Brain microvascular endothelial cell (primary cell): Measurements from ENCODE around the gene ATF5.
A peak's percentile ranks its signal among the peaks of the same experiment; 100 is the strongest.
"Not testable (repeated sequence)": the region's sequence is repeated elsewhere in the genome, so short reads cannot be mapped to it uniquely, and the experiment has no call there.

Experiments used
- DNase-seq: peaks from one replicate; pipeline ENCODE4 v3.0.0-alpha.2; 2020
- H3K27ac ChIP-seq: fragments of 250-450 bp; sonication (Bioruptor Pico); 2 replicates; pipeline ENCODE4 v1.5.1; 2020; ENCODE audit warnings: mild to moderate bottlenecking, moderate library complexity
- H3K27me3 ChIP-seq: fragments of 250-450 bp; sonication (Bioruptor Pico); replicated peaks from 2 replicates; pipeline ENCODE4 v1.5.1; 2020; ENCODE audit warnings: mild to moderate bottlenecking
- H3K36me3 ChIP-seq: fragments of 250-450 bp; sonication (Bioruptor Pico); replicated peaks from 2 replicates; pipeline ENCODE4 v1.5.1; 2020; ENCODE audit warnings: mild to moderate bottlenecking
- H3K4me3 ChIP-seq: 2 replicates; pipeline ENCODE4 v1.5.1; 2011; ENCODE audit warnings: low read depth, mild to moderate bottlenecking, control low read depth, low read length, moderate library complexity
- in situ Hi-C: cut with HindIII; loops from 2 replicates; pipeline ENCODE4 v1.10.0; 2017; ENCODE audit warnings: low sequenced_read_pairs, low pct_ligation_motif_present
- TF ChIP-seq, protein P1 (sequence below): IDR thresholded peaks from 2 replicates; pipeline ENCODE4 v1.5.1; 2011; ENCODE audit warnings: low read depth, mild to moderate bottlenecking, moderate library complexity, low read length, control low read depth, inconsistent platforms; ENCODE audit errors: missing control alignments

ATF5 gene

DNA sequence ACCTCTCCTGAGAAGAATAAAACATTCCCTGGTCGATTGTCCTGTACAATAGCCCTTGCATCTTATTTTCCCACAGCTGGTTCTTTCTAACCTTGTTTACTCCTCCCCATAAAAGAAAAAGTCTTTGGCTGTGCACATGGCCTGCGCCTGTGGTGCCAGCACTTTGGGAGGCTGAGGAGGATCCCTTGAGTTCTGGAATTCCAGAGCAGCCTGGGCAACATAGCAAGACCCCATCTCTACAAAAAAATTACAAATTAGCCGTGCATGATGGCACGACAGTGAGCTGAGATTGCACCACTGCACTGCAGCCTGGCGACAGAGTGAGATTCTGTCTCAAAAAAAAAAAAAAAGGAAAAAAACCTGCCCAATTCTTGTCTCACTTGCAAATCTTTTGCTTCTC lies 7.5 kb downstream of the ATF5 start:
- DNase-seq, result no peak
- H3K4me3 ChIP-seq, result no peak overlapping the region
- peaks cover 12% of the 10 kb centered on the region for H3K36me3 ChIP-seq
- TF ChIP-seq, protein P1, sequence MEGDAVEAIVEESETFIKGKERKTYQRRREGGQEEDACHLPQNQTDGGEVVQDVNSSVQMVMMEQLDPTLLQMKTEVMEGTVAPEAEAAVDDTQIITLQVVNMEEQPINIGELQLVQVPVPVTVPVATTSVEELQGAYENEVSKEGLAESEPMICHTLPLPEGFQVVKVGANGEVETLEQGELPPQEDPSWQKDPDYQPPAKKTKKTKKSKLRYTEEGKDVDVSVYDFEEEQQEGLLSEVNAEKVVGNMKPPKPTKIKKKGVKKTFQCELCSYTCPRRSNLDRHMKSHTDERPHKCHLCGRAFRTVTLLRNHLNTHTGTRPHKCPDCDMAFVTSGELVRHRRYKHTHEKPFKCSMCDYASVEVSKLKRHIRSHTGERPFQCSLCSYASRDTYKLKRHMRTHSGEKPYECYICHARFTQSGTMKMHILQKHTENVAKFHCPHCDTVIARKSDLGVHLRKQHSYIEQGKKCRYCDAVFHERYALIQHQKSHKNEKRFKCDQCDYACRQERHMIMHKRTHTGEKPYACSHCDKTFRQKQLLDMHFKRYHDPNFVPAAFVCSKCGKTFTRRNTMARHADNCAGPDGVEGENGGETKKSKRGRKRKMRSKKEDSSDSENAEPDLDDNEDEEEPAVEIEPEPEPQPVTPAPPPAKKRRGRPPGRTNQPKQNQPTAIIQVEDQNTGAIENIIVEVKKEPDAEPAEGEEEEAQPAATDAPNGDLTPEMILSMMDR, result no peak
- no peak overlapping the region for H3K27ac ChIP-seq
- H3K27me3 ChIP-seq, result no peaks in the 10 kb centered on the region
- in situ Hi-C loops, result no loop called here

- peaks cover 3% of the 10 kb centered on the region for H3K36me3 ChIP-seq
- TF ChIP-seq, protein P1, result peak; percentile 99
- peak; percentile 59 for DNase-seq
- H3K4me3 ChIP-seq, result peak overlapping the region; percentile 27
- in situ Hi-C loops, result no loop called here
- H3K27me3 ChIP-seq, result no peaks in the 10 kb centered on the region
- H3K27ac ChIP-seq, result no peak overlapping the region
Observed at GRCh38 chr19:49937750-49938381, 8.9 kb downstream of the ATF5 start.

- Histone ChIP-seq H3K27ac (no peak overlapping the region), H3K36me3 (no peaks in the 10 kb centered on the region), H3K27me3 (no peaks in the 10 kb centered on the region), H3K4me3 (no peak overlapping the region)
- no peak for DNase-seq
- TF ChIP-seq, protein P1, result no peak
- in situ Hi-C loops, result no loop called here
Observed at GRCh38 chr19:49938662-49939061, 9.7 kb downstream of the ATF5 start.

GRCh38 chr19:49939721-49940481 lies 10.9 kb downstream of the ATF5 start:
- Histone ChIP-seq H3K27me3 (no peaks in the 10 kb centered on the region), H3K4me3 (no peak overlapping the region), H3K27ac (no peak overlapping the region), H3K36me3 (no peaks in the 10 kb centered on the region)
- TF ChIP-seq, protein P1, result no peak
- DNase-seq, result no peak
- in situ Hi-C loops, result no loop called here

- Histone ChIP-seq H3K4me3 (no peak overlapping the region), H3K27ac (no peak overlapping the region), H3K27me3 (no peaks in the 10 kb centered on the region), H3K36me3 (no peaks in the 10 kb centered on the region)
- no peak for DNase-seq
- in situ Hi-C loops, result no loop called here
- TF ChIP-seq, protein P1, result no peak
Observed at GRCh38 chr19:49940482-49940791, 11.4 kb downstream of the ATF5 start.

GRCh38 chr19:49944567-49944966 lies 15.6 kb downstream of the ATF5 start:
- in situ Hi-C loops, H3K27ac ChIP-seq, H3K4me3 ChIP-seq, H3K27me3 ChIP-seq, H3K36me3 ChIP-seq, DNase-seq: not testable (repeated sequence)
